ENCODE measurements around the gene XK.

- TF ChIP-seq CTCF (IDR thresholded peaks at IDR 0.05; ENCODE audit: insufficient read depth, low read length, poor library complexity, severe bottlenecking) (no peak), EZH2phosphoT487 (conservative IDR thresholded peaks at IDR 0.05; ENCODE audit: low read length) (no peak)
These were observed 73.8 kb downstream of the XK start for GRCh38 chrX:37759351-37759750.

All from SU-DHL-6 (cell line).